Sigmoid colon (tissue), 4 donors: ENCODE results near the gene OSER1.

Source experiments
- EP300 ChIP-seq, 4 donors: sonication (generic); formaldehyde crosslinking; IDR thresholded peaks; one replicate each; pipeline ENCODE4 v1.6.1; 2017; ENCODE audit warnings: antibody characterized with exemption in 4 of 4
- POLR2A ChIP-seq, 2 donors: fragments of 450-650 bp; IDR thresholded peaks; one replicate each; pipeline ENCODE4 v1.6.1; 2016; ENCODE audit warnings: antibody characterized with exemption in 2 of 2, mild to moderate bottlenecking in 2 of 2, moderate library complexity in 2 of 2
- POLR2AphosphoS5 ChIP-seq, 4 donors: sonication (generic); formaldehyde crosslinking; IDR thresholded peaks; one replicate each; pipeline ENCODE4 v1.6.1; 2017; ENCODE audit warnings: antibody characterized with exemption in 4 of 4
- TF ChIP-seq, protein P1 (sequence below), 4 experiments: fragments of 450-650 bp in 3 of 4; fragments of 200-600 bp in 1 of 4; IDR thresholded peaks; one replicate each; pipeline ENCODE4 v1.5.1; 2016 to 2019; ENCODE audit warnings: antibody characterized with exemption in 4 of 4, mild to moderate bottlenecking in 3 of 4, moderate library complexity in 2 of 4

DNA sequence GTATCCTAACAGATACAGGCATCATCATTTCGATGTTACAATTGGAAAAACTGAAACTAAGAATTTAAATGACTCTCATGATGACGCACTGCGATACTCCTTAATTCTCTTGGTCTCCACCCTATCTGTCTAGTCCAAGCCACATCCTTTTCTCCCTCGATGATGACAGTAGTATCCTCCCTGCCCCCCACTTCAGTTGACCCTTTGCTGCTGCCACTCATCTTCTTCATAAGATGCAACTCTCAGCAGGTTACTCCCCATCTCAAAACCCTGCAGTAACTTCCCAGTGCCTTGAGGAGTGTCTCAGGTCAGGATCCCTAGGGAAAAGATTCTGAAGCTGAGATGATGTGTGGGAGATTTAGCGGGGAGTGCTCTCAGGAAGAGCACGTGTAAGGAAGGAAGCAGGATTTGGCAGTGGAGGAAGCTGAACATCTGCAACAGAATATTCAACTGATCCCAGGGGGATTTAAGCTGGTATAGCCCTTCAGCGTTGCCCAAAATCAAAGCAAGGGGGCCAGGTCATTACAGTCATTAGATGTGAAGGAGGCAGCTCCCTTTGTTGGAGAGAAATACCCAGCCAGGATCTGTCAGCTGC, 39.7 kb downstream of the OSER1 start:
- TF ChIP-seq, protein P1, sequence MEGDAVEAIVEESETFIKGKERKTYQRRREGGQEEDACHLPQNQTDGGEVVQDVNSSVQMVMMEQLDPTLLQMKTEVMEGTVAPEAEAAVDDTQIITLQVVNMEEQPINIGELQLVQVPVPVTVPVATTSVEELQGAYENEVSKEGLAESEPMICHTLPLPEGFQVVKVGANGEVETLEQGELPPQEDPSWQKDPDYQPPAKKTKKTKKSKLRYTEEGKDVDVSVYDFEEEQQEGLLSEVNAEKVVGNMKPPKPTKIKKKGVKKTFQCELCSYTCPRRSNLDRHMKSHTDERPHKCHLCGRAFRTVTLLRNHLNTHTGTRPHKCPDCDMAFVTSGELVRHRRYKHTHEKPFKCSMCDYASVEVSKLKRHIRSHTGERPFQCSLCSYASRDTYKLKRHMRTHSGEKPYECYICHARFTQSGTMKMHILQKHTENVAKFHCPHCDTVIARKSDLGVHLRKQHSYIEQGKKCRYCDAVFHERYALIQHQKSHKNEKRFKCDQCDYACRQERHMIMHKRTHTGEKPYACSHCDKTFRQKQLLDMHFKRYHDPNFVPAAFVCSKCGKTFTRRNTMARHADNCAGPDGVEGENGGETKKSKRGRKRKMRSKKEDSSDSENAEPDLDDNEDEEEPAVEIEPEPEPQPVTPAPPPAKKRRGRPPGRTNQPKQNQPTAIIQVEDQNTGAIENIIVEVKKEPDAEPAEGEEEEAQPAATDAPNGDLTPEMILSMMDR (IDR thresholded peaks at IDR 0.05), result no peak
- no peak for TF ChIP-seq POLR2AphosphoS5 (IDR thresholded peaks at IDR 0.05)
- TF ChIP-seq POLR2A (IDR thresholded peaks at IDR 0.05), result no peak
- TF ChIP-seq EP300 (IDR thresholded peaks at IDR 0.05), result no peak
